T-helper 2 cell treated with Interferon-gamma antibody and Interleukin-4, amounts not matched to agents 5 μg/mL and 100 μg/mL, for 36 hours (primary cell): ENCODE results near the gene BTN3A1.
"Not testable (repeated sequence)": the region's sequence is repeated elsewhere in the genome, so short reads cannot be mapped to it uniquely, and the experiment has no call there.

ENCODE experiments used
- DNase-seq: peaks from one replicate; pipeline ENCODE4 v3.0.0; 2021; ENCODE audit warnings: low spot score
- H3K27ac Mint-ChIP-seq: one replicate; pipeline ENCODE4 v1.8.0; 2021; ENCODE audit warnings: mild to moderate bottlenecking, mixed read lengths
- H3K27me3 Mint-ChIP-seq: one replicate; pipeline ENCODE4 v1.8.0; 2021; ENCODE audit warnings: low read depth, mixed read lengths
- H3K36me3 Mint-ChIP-seq: one replicate; pipeline ENCODE4 v1.8.0; 2021; ENCODE audit warnings: low read depth, mixed read lengths
- H3K4me1 Mint-ChIP-seq: one replicate; pipeline ENCODE4 v1.8.0; 2021; ENCODE audit warnings: low read depth, mixed read lengths
- H3K4me3 Mint-ChIP-seq: one replicate; pipeline ENCODE4 v1.8.0; 2022; ENCODE audit warnings: mild to moderate bottlenecking, moderate library complexity, mixed read lengths
- H3K9me3 Mint-ChIP-seq: one replicate; pipeline ENCODE4 v1.8.0; 2021; ENCODE audit warnings: mixed read lengths

BTN3A1 gene

GRCh38 chr6:26431258-26432172 lies 29.4 kb downstream of the BTN3A1 start:
- Mint-ChIP-seq H3K4me1 (peaks cover 12% of the 10 kb centered on the region), H3K27me3 (no peaks in the 10 kb centered on the region), H3K4me3 (no peak overlapping the region), H3K9me3 (peaks cover 10% of the 10 kb centered on the region), H3K27ac (no peak overlapping the region), H3K36me3 (peaks cover 19% of the 10 kb centered on the region)
- no peak for DNase-seq

GRCh38 chr6:26432627-26433201 lies 30.6 kb downstream of the BTN3A1 start:
- H3K27ac Mint-ChIP-seq, result no peak overlapping the region
- peaks cover 10% of the 10 kb centered on the region for H3K9me3 Mint-ChIP-seq
- no peak overlapping the region for H3K4me3 Mint-ChIP-seq
- H3K27me3 Mint-ChIP-seq, result no peaks in the 10 kb centered on the region
- DNase-seq, result no peak
- peaks cover 11% of the 10 kb centered on the region for H3K36me3 Mint-ChIP-seq
- peaks cover 4% of the 10 kb centered on the region for H3K4me1 Mint-ChIP-seq

GRCh38 chr6:26433680-26434079 lies 31.6 kb downstream of the BTN3A1 start:
- not testable (repeated sequence) for H3K4me3 Mint-ChIP-seq, H3K4me1 Mint-ChIP-seq, H3K27me3 Mint-ChIP-seq, DNase-seq, H3K27ac Mint-ChIP-seq, H3K36me3 Mint-ChIP-seq
- H3K9me3 Mint-ChIP-seq, result peaks cover 10% of the 10 kb centered on the region

GRCh38 chr6:26436018-26436417 lies 33.9 kb downstream of the BTN3A1 start:
- DNase-seq, result no peak
- H3K36me3 Mint-ChIP-seq, result peaks cover 12% of the 10 kb centered on the region
- H3K4me3 Mint-ChIP-seq, result no peak overlapping the region
- no peak overlapping the region for H3K27ac Mint-ChIP-seq
- H3K4me1 Mint-ChIP-seq, result peaks cover 13% of the 10 kb centered on the region
- no peaks in the 10 kb centered on the region for H3K27me3 Mint-ChIP-seq
- peaks cover 10% of the 10 kb centered on the region for H3K9me3 Mint-ChIP-seq

- peaks cover 16% of the 10 kb centered on the region for H3K36me3 Mint-ChIP-seq
- peaks cover 22% of the 10 kb centered on the region for H3K4me1 Mint-ChIP-seq
- H3K27ac Mint-ChIP-seq, result no peak overlapping the region
- no peak overlapping the region for H3K4me3 Mint-ChIP-seq
- DNase-seq, result no peak
- peaks cover 10% of the 10 kb centered on the region for H3K9me3 Mint-ChIP-seq
- H3K27me3 Mint-ChIP-seq, result no peaks in the 10 kb centered on the region
Measured at GRCh38 chr6:26437550-26437949, 35.5 kb downstream of the BTN3A1 start.

GRCh38 chr6:26438000-26438399 lies 35.9 kb downstream of the BTN3A1 start:
- peaks cover 23% of the 10 kb centered on the region for H3K4me1 Mint-ChIP-seq
- H3K9me3 Mint-ChIP-seq, result peaks cover 10% of the 10 kb centered on the region
- peaks cover 19% of the 10 kb centered on the region for H3K36me3 Mint-ChIP-seq
- no peak overlapping the region for H3K27ac Mint-ChIP-seq
- DNase-seq, result no peak
- H3K27me3 Mint-ChIP-seq, result no peaks in the 10 kb centered on the region
- H3K4me3 Mint-ChIP-seq, result no peak overlapping the region

GRCh38 chr6:26439151-26440125 lies 37.4 kb downstream of the BTN3A1 start:
- H3K9me3 Mint-ChIP-seq, result peaks cover 3% of the 10 kb centered on the region
- H3K4me1 Mint-ChIP-seq, result peaks cover 26% of the 10 kb centered on the region
- H3K36me3 Mint-ChIP-seq, result peaks cover 24% of the 10 kb centered on the region
- DNase-seq, result no peak
- H3K4me3 Mint-ChIP-seq, result peak overlapping the region; percentile 89
- peak overlapping the region; percentile 95 for H3K27ac Mint-ChIP-seq
- H3K27me3 Mint-ChIP-seq, result no peaks in the 10 kb centered on the region

GRCh38 chr6:26440977-26441358 lies 38.9 kb downstream of the BTN3A1 start:
- Mint-ChIP-seq H3K4me1 (peaks cover 40% of the 10 kb centered on the region), H3K9me3 (no peaks in the 10 kb centered on the region), H3K4me3 (peak overlapping the region; percentile 89), H3K27ac (peak overlapping the region; percentile 95), H3K27me3 (no peaks in the 10 kb centered on the region), H3K36me3 (peaks cover 39% of the 10 kb centered on the region)
- no peak for DNase-seq

GRCh38 chr6:26441977-26442376 lies 39.9 kb downstream of the BTN3A1 start:
- peaks cover 47% of the 10 kb centered on the region for H3K36me3 Mint-ChIP-seq
- no peaks in the 10 kb centered on the region for H3K9me3 Mint-ChIP-seq
- H3K4me3 Mint-ChIP-seq, result peak overlapping the region; percentile 89
- H3K27ac Mint-ChIP-seq, result peak overlapping the region; percentile 59
- DNase-seq, result no peak
- peaks cover 46% of the 10 kb centered on the region for H3K4me1 Mint-ChIP-seq
- no peaks in the 10 kb centered on the region for H3K27me3 Mint-ChIP-seq

GRCh38 chr6:26445934-26446667 lies 44.0 kb downstream of the BTN3A1 start:
- peak overlapping the region; percentile 47 for H3K4me3 Mint-ChIP-seq
- H3K4me1 Mint-ChIP-seq, result peaks cover 38% of the 10 kb centered on the region
- no peaks in the 10 kb centered on the region for H3K9me3 Mint-ChIP-seq
- no peaks in the 10 kb centered on the region for H3K27me3 Mint-ChIP-seq
- peak overlapping the region; percentile 42 for H3K27ac Mint-ChIP-seq
- H3K36me3 Mint-ChIP-seq, result peaks cover 75% of the 10 kb centered on the region
- DNase-seq, result peak; percentile 27

- Mint-ChIP-seq H3K4me1 (peaks cover 32% of the 10 kb centered on the region), H3K27me3 (no peaks in the 10 kb centered on the region), H3K4me3 (no peak overlapping the region), H3K27ac (no peak overlapping the region), H3K9me3 (no peaks in the 10 kb centered on the region), H3K36me3 (peaks cover 81% of the 10 kb centered on the region)
- no peak for DNase-seq
Measured at GRCh38 chr6:26447257-26447656, 45.2 kb downstream of the BTN3A1 start.

GRCh38 chr6:26450240-26450639 lies 48.2 kb downstream of the BTN3A1 start:
- no peak for DNase-seq
- no peaks in the 10 kb centered on the region for H3K9me3 Mint-ChIP-seq
- peaks cover 57% of the 10 kb centered on the region for H3K36me3 Mint-ChIP-seq
- peaks cover 17% of the 10 kb centered on the region for H3K4me1 Mint-ChIP-seq
- no peaks in the 10 kb centered on the region for H3K27me3 Mint-ChIP-seq
- H3K27ac Mint-ChIP-seq, result no peak overlapping the region
- no peak overlapping the region for H3K4me3 Mint-ChIP-seq

- Mint-ChIP-seq H3K27me3 (no peaks in the 10 kb centered on the region), H3K36me3 (peaks cover 40% of the 10 kb centered on the region), H3K4me1 (peaks cover 13% of the 10 kb centered on the region), H3K27ac (no peak overlapping the region), H3K4me3 (no peak overlapping the region), H3K9me3 (no peaks in the 10 kb centered on the region)
- no peak for DNase-seq
Measured at GRCh38 chr6:26452631-26453235, 50.7 kb downstream of the BTN3A1 start.
